OCI-LY3 (cell line): ENCODE results near the gene MAP1B.

Experiments
- CTCF ChIP-seq: fragments of 200-600, 300-600 bp; sonication (generic); IDR thresholded peaks from 2 replicates; pipeline ENCODE4 v1.5.1; 2014; ENCODE audit warnings: antibody characterized with exemption, low read length, low read depth
- EZH2phosphoT487 ChIP-seq: fragments of 200-600 bp; shearing (Covaris generic); IDR thresholded peaks from 2 replicates; pipeline ENCODE4 v1.6.1; 2018; ENCODE audit warnings: antibody characterized with exemption, mixed run types, low read depth

- no peak for TF ChIP-seq CTCF
- TF ChIP-seq EZH2phosphoT487, result no peak
Measured at GRCh38 chr5:72251386-72251785, 144.1 kb downstream of the MAP1B start.
